K562 (cell line): Measurements from ENCODE around the gene NRXN2. TPM values are rescaled to one million over a fixed set of nuclear protein-coding genes. Genes with fewer than 3 reads are reported as not detected.
A peak's percentile ranks its signal among the peaks of the same experiment; 100 is the strongest.

Experiments used
- ESRRB ChIP-seq: fragments of 250-450 bp; sonication (Bioruptor Pico); IDR thresholded peaks from 2 replicates; pipeline ENCODE4 v1.5.0; 2020; ENCODE audit warnings: mild to moderate bottlenecking, moderate library complexity, borderline replicate concordance
- FOSL1 ChIP-seq: fragments of 200-800 bp; sonication (Bioruptor generic); conservative IDR thresholded peaks from 2 replicates; pipeline ENCODE4 v1.6.1; 2016; ENCODE audit warnings: missing genetic modification characterization, missing compliant biosample characterization
- HCFC1 ChIP-seq: IDR thresholded peaks from 2 replicates; pipeline ENCODE4 v1.6.1; 2012; ENCODE audit warnings: low read depth, low read length, improper control_type of control experiment
- HDAC8 ChIP-seq: fragments of 450-650 bp; IDR thresholded peaks from 2 replicates; pipeline ENCODE4 v1.6.1; 2016; ENCODE audit warnings: mild to moderate bottlenecking, missing genetic modification characterization, moderate library complexity, missing compliant biosample characterization
- MYBL2 ChIP-seq, 2 experiments: fragments of 450-650 bp in 1 of 2; sonication (generic) in 1 of 2; formaldehyde crosslinking in 1 of 2; IDR thresholded peaks; 2 replicates each; pipeline versions ENCODE4 v1.6.1 to v1.8.1; 2017 to 2022; ENCODE audit warnings: borderline replicate concordance in 1 of 2, inconsistent platforms in 1 of 2, low read depth in 1 of 2, mild to moderate bottlenecking in 1 of 2, missing genetic modification reagents in 1 of 2, moderate library complexity in 1 of 2
- SIRT6 ChIP-seq: IDR thresholded peaks from one replicate; pipeline ENCODE4 v1.6.1; 2012; ENCODE audit warnings: low read depth, mild to moderate bottlenecking, control low read depth, inconsistent platforms, low read length, moderate library complexity
- SMAD3 ChIP-seq: fragments of 450-650 bp; formaldehyde crosslinking; conservative IDR thresholded peaks from 2 replicates; pipeline ENCODE4 v1.4.0; 2020; ENCODE audit warnings: mild to moderate bottlenecking
- SP1 ChIP-seq: sonication (generic); formaldehyde crosslinking; IDR thresholded peaks from 2 replicates; pipeline ENCODE4 v1.8.1; 2022; ENCODE audit warnings: mild to moderate bottlenecking, missing genetic modification reagents
- SP2 ChIP-seq: IDR thresholded peaks from 2 replicates; pipeline ENCODE4 v1.6.1; 2011; ENCODE audit warnings: mild to moderate bottlenecking, low read depth, low read length, moderate library complexity; ENCODE audit not compliant: poor library complexity, severe bottlenecking; ENCODE audit errors: extremely low read depth
- SUPT5H ChIP-seq: fragments of 450-650 bp; IDR thresholded peaks from 2 replicates; pipeline ENCODE4 v1.6.1; 2016
- TAF1 ChIP-seq: IDR thresholded peaks from 2 replicates; pipeline ENCODE4 v1.6.1; 2011; ENCODE audit warnings: mild to moderate bottlenecking, low read length, moderate library complexity; ENCODE audit not compliant: insufficient read depth, control insufficient read depth, severe bottlenecking; ENCODE audit errors: extremely low read depth
- TAF7 ChIP-seq: fragments of 450-650 bp; IDR thresholded peaks from 2 replicates; pipeline ENCODE4 v1.6.1; 2016; ENCODE audit warnings: missing genetic modification characterization, missing compliant biosample characterization
- ZBTB7A ChIP-seq: IDR thresholded peaks from 2 replicates; pipeline ENCODE4 v1.6.1; 2011; ENCODE audit warnings: low read depth, mild to moderate bottlenecking, low read length, moderate library complexity, borderline replicate concordance; ENCODE audit not compliant: control insufficient read depth
- ZKSCAN1 ChIP-seq: fragments of 150-350 bp; IDR thresholded peaks from 2 replicates; pipeline ENCODE4 v1.6.1; 2016; ENCODE audit warnings: low read depth, low read length
- ZNF277 ChIP-seq: fragments of 250-450 bp; sonication (Bioruptor Pico); IDR thresholded peaks from 2 replicates; pipeline ENCODE4 v1.8.0; 2022; ENCODE audit warnings: inconsistent platforms, mild to moderate bottlenecking, moderate library complexity, borderline replicate concordance
- ZNF707 ChIP-seq: fragments of 250-450 bp; sonication (Bioruptor Pico); conservative IDR thresholded peaks from 2 replicates; pipeline ENCODE4 v1.8.0; 2022; ENCODE audit warnings: inconsistent platforms, mild to moderate bottlenecking, moderate library complexity
- ZNF785 ChIP-seq: fragments of 250-450 bp; sonication (Bioruptor Pico); IDR thresholded peaks from 2 replicates; pipeline ENCODE4 v1.4.0; 2020; ENCODE audit warnings: mild to moderate bottlenecking
- polyA plus RNA-seq, 8 experiments: library from polyadenylated mRNA; depleted of rRNA in 4 of 8; stranded (reverse) in 5 of 8; unstranded in 3 of 8; fragments of >200 nt; fragmentation: Nextera tagmentation in 2 of 8; fragmentation: Illumina TruSeq in 1 of 8; extraction: Ambion mirVana in 2 of 8; extraction: Trizol in 1 of 8; gene quantifications; 2 replicates each; pipeline versions ENCODE4 v1.2.1 to v1.2.3, GENCODE V29; 2011 to 2014; ENCODE audit warnings: inconsistent platforms in 1 of 8, missing spikeins in 1 of 8
- total RNA-seq, 7 experiments: library from RNA; depleted of rRNA in 6 of 7; stranded (reverse); fragments of >200 nt in 6 of 7; fragmentation: Illumina TruSeq in 2 of 7; extraction: Trizol in 2 of 7; gene quantifications; 2 replicates each; pipeline versions ENCODE4 v1.2.1 to v1.2.3, GENCODE V29; 2011 to 2021; ENCODE audit warnings: low replicate concordance in 1 of 7
- TF ChIP-seq, protein P1 (sequence below): fragments of 450-650 bp; formaldehyde crosslinking; IDR thresholded peaks from 2 replicates; pipeline ENCODE4 v1.4.0; 2020; ENCODE audit warnings: mild to moderate bottlenecking, mixed read lengths
- TF ChIP-seq, protein P2 (sequence below): sonication (generic); IDR thresholded peaks from 2 replicates; pipeline ENCODE4 v1.6.1; 2016
- TF ChIP-seq, protein P3 (sequence below): sonication (generic); formaldehyde crosslinking; IDR thresholded peaks from 2 replicates; pipeline ENCODE4 v1.8.1; 2023; ENCODE audit warnings: mild to moderate bottlenecking, missing genetic modification reagents
- TF ChIP-seq, protein P4 (sequence below): sonication (generic); formaldehyde crosslinking; IDR thresholded peaks from 2 replicates; pipeline ENCODE4 v1.9.0; 2022; ENCODE audit warnings: mild to moderate bottlenecking, missing genetic modification reagents

The NRXN2 gene
- total and polyA plus RNA-seq, 9 of the 15 experiments (the other 6 are each of a cell fraction or from before 2014, with no cell fraction given), result 0.07 to 0.47 (median 0.15) TPM; not detected in 4

GRCh38 chr11:64723117-64723906, at the start of gene NRXN2 (continued):
- TF ChIP-seq, protein P1, sequence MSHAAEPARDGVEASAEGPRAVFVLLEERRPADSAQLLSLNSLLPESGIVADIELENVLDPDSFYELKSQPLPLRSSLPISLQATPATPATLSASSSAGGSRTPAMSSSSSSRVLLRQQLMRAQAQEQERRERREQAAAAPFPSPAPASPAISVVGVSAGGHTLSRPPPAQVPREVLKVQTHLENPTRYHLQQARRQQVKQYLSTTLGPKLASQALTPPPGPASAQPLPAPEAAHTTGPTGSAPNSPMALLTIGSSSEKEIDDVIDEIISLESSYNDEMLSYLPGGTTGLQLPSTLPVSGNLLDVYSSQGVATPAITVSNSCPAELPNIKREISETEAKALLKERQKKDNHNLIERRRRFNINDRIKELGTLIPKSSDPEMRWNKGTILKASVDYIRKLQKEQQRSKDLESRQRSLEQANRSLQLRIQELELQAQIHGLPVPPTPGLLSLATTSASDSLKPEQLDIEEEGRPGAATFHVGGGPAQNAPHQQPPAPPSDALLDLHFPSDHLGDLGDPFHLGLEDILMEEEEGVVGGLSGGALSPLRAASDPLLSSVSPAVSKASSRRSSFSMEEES (CRISPR knock-in tag), result no peak
- TF ChIP-seq, protein P2, sequence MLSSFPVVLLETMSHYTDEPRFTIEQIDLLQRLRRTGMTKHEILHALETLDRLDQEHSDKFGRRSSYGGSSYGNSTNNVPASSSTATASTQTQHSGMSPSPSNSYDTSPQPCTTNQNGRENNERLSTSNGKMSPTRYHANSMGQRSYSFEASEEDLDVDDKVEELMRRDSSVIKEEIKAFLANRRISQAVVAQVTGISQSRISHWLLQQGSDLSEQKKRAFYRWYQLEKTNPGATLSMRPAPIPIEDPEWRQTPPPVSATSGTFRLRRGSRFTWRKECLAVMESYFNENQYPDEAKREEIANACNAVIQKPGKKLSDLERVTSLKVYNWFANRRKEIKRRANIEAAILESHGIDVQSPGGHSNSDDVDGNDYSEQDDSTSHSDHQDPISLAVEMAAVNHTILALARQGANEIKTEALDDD, result no peak
- TF ChIP-seq HDAC8, result no peak
- TF ChIP-seq SMAD3 (CRISPR knock-in tag), result no peak
- no peak for TF ChIP-seq ZNF277
- TF ChIP-seq ZKSCAN1, result no peak
- TF ChIP-seq TAF1, result no peak
- no peak for TF ChIP-seq ZNF785 (CRISPR knock-in tag)
- TF ChIP-seq ZNF707, result no peak
- TF ChIP-seq, protein P3, sequence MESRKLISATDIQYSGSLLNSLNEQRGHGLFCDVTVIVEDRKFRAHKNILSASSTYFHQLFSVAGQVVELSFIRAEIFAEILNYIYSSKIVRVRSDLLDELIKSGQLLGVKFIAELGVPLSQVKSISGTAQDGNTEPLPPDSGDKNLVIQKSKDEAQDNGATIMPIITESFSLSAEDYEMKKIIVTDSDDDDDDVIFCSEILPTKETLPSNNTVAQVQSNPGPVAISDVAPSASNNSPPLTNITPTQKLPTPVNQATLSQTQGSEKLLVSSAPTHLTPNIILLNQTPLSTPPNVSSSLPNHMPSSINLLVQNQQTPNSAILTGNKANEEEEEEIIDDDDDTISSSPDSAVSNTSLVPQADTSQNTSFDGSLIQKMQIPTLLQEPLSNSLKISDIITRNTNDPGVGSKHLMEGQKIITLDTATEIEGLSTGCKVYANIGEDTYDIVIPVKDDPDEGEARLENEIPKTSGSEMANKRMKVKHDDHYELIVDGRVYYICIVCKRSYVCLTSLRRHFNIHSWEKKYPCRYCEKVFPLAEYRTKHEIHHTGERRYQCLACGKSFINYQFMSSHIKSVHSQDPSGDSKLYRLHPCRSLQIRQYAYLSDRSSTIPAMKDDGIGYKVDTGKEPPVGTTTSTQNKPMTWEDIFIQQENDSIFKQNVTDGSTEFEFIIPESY, result no peak
- TF ChIP-seq TAF7, result no peak
- no peak for TF ChIP-seq SUPT5H
- peak; percentile 73 for TF ChIP-seq SP1
- TF ChIP-seq HCFC1, result no peak; the same call in 1 of the 2 replicates
- TF ChIP-seq SP2, result peak; percentile 80
- no peak for TF ChIP-seq ESRRB
- TF ChIP-seq ZBTB7A, result peak; percentile 92
- no peak for TF ChIP-seq MYBL2 (IDR thresholded peaks at IDR 0.05; ENCODE audit: low read depth)
- no peak for TF ChIP-seq MYBL2 (CRISPR knock-in tag; IDR thresholded peaks at IDR 0.05; ENCODE audit: borderline replicate concordance)
- no peak for TF ChIP-seq SIRT6
- TF ChIP-seq, protein P4, sequence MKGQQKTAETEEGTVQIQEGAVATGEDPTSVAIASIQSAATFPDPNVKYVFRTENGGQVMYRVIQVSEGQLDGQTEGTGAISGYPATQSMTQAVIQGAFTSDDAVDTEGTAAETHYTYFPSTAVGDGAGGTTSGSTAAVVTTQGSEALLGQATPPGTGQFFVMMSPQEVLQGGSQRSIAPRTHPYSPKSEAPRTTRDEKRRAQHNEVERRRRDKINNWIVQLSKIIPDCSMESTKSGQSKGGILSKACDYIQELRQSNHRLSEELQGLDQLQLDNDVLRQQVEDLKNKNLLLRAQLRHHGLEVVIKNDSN (CRISPR knock-in tag), result no peak
- no peak for TF ChIP-seq FOSL1 (tag)
